GM12878 (cell line): Measurements from ENCODE around the gene C3orf70. TPM values are rescaled to one million over a fixed set of nuclear protein-coding genes. Genes with fewer than 3 reads are reported as not detected.

ENCODE experiments used
- ATAC-seq: fragments of 200-7000 bp; cut with Tn5 transposase; 3 replicates; pipeline ENCODE4 v1.9.1; 2020; ENCODE audit warnings: mild to moderate bottlenecking, moderate library complexity
- BruUV-seq: library from RNA; stranded (reverse); fragments of 400-500 nt; replicated peaks from 2 replicates; lab custom pipeline; 2021; lab: Mats Ljungman, UMichigan
- CTCF ChIA-PET: fragments of 300-600 bp; sonication (Branson Sonifier 250); formaldehyde crosslinking; extraction: SDS; loops from one replicate; lab custom pipeline; 2021; ENCODE audit warnings: inconsistent platforms; lab: Yijun Ruan, JAX
- POLR2A ChIA-PET: fragments of 350-600 bp; formaldehyde crosslinking; extraction: SDS; loops from one replicate; lab custom pipeline; 2021; ENCODE audit warnings: inconsistent platforms; lab: Charles Lee
- RAD21 ChIA-PET: fragments of 300-600 bp; sonication (Branson Sonifier 250); formaldehyde crosslinking; loops from one replicate; lab custom pipeline; 2023; ENCODE audit warnings: antibody characterized with exemption; ENCODE audit not compliant: unreplicated experiment; lab: Charles Lee
- SMC1A ChIA-PET: fragments of 300-600 bp; sonication (Branson Sonifier 250); formaldehyde crosslinking; loops from one replicate; lab custom pipeline; 2023; ENCODE audit not compliant: unreplicated experiment, uncharacterized antibody; lab: Charles Lee
- DNase-seq: peaks from one replicate; pipeline ENCODE4 v3.0.0-alpha.2; 2011; ENCODE audit warnings: low read depth, low spot score
- FAIRE-seq: peaks from 3 replicates; lab custom pipeline; 2011; peaks lifted over from hg19 to GRCh38; lab: Jason Lieb, UNC
- H2AFZ ChIP-seq: 2 replicates; pipeline ENCODE4 v1.6.0; 2011; ENCODE audit warnings: low read depth, low read length, control low read depth; ENCODE audit not compliant: control insufficient read depth
- H3K27ac ChIP-seq: 2 replicates; pipeline ENCODE4 v1.5.1; 2011; ENCODE audit warnings: control low read depth; ENCODE audit not compliant: control insufficient read depth, insufficient read depth
- H3K27me3 ChIP-seq, 2 experiments: replicated peaks in 1 of 2; 2 replicates each; pipeline versions ENCODE4 v1.6.0 to v1.6.1; 2011; ENCODE audit warnings: low read length in 1 of 2; ENCODE audit not compliant: control insufficient read depth in 2 of 2, insufficient read depth in 2 of 2
- H3K36me3 ChIP-seq, 2 experiments: 2 replicates each; pipeline ENCODE4 v1.5.1; 2011; ENCODE audit warnings: low read length in 1 of 2; ENCODE audit not compliant: control insufficient read depth in 2 of 2, insufficient read depth in 2 of 2
- H3K4me1 ChIP-seq: 2 replicates; pipeline ENCODE4 v1.6.1; 2011; ENCODE audit warnings: mild to moderate bottlenecking, low read length, moderate library complexity, mixed read lengths; ENCODE audit not compliant: control insufficient read depth, insufficient read depth
- H3K4me2 ChIP-seq: 2 replicates; pipeline ENCODE4 v1.6.0; 2011; ENCODE audit warnings: control low read depth; ENCODE audit not compliant: control insufficient read depth, insufficient read depth
- H3K4me3 ChIP-seq: fragments of 200-600 bp; sonication (generic); 2 replicates; pipeline ENCODE4 v1.5.1; 2016
- H3K79me2 ChIP-seq: 2 replicates; pipeline ENCODE4 v1.6.0; 2011; ENCODE audit warnings: low read length; ENCODE audit not compliant: control insufficient read depth, insufficient read depth
- H3K9ac ChIP-seq: 2 replicates; pipeline ENCODE4 v1.8.0; 2011; ENCODE audit warnings: low read length, control low read depth, mixed read lengths; ENCODE audit not compliant: control insufficient read depth, insufficient read depth
- H3K9me3 ChIP-seq: replicated peaks from 3 replicates; pipeline ENCODE4 v1.5.1; 2011; ENCODE audit warnings: mild to moderate bottlenecking, low read length; ENCODE audit not compliant: control insufficient read depth, insufficient read depth
- H4K20me1 ChIP-seq: 2 replicates; pipeline ENCODE4 v1.6.0; 2011; ENCODE audit not compliant: control insufficient read depth, insufficient read depth
- BMI1 ChIP-seq: fragments of 450-650 bp; IDR thresholded peaks from 2 replicates; pipeline ENCODE4 v1.6.1; 2016; ENCODE audit warnings: mild to moderate bottlenecking, moderate library complexity, borderline replicate concordance
- BRCA1 ChIP-seq: IDR thresholded peaks from 2 replicates; pipeline ENCODE4 v1.6.1; 2011; ENCODE audit warnings: low read depth, low read length, improper control_type of control experiment
- GATAD2B ChIP-seq: fragments of 450-650 bp; conservative IDR thresholded peaks from 2 replicates; pipeline ENCODE4 v1.6.1; 2017; ENCODE audit warnings: low read depth, mild to moderate bottlenecking, moderate library complexity
- HDAC2 ChIP-seq: fragments of 200-600 bp; sonication (generic); IDR thresholded peaks from 2 replicates; pipeline ENCODE4 v1.6.1; 2017
- MXI1 ChIP-seq: fragments of 150-350 bp; IDR thresholded peaks from 2 replicates; pipeline ENCODE4 v1.6.1; 2011; ENCODE audit warnings: low read depth, mild to moderate bottlenecking, inconsistent platforms, low read length, improper control_type of control experiment
- POLR2AphosphoS2 ChIP-seq: IDR thresholded peaks from 2 replicates; pipeline ENCODE4 v1.6.1; 2011; ENCODE audit warnings: low read depth, mild to moderate bottlenecking, low read length, improper control_type of control experiment, moderate library complexity
- SIX5 ChIP-seq: IDR thresholded peaks from 2 replicates; pipeline ENCODE4 v1.6.1; 2011; ENCODE audit warnings: mild to moderate bottlenecking, low read depth, low read length, moderate library complexity; ENCODE audit not compliant: severe bottlenecking
- STAT1 ChIP-seq: fragments of 450-650 bp; conservative IDR thresholded peaks from 2 replicates; pipeline ENCODE4 v1.6.1; 2014; ENCODE audit warnings: antibody characterized with exemption, mild to moderate bottlenecking
- ZNF622 ChIP-seq: fragments of 450-650 bp; IDR thresholded peaks from 2 replicates; pipeline ENCODE4 v1.6.1; 2017; ENCODE audit warnings: mild to moderate bottlenecking, inconsistent platforms
- ZSCAN29 ChIP-seq: fragments of 450-650 bp; IDR thresholded peaks from 2 replicates; pipeline ENCODE4 v1.6.1; 2017; ENCODE audit warnings: mild to moderate bottlenecking, moderate library complexity
- WGBS: methylation state at CpG from one replicate; pipeline ENCODE4 v1.1.6; 2016; ENCODE audit warnings: low lambda C conversion rate; ENCODE audit not compliant: insufficient replicate concordance, insufficient coverage; ENCODE audit errors: missing lambda C conversion rate; 5-methylcytosine and 5-hydroxymethylcytosine counted together
- in situ Hi-C: fragments of 300-500 bp; cut with MboI; formaldehyde crosslinking; loops from 9 replicates; pipeline ENCODE4 v1.14.3; 2018; ENCODE audit warnings: mixed read lengths
- intact Hi-C: fragments of 100-400 bp; cut with micrococcal nuclease; formaldehyde crosslinking; loops from one replicate; pipeline ENCODE4 v1.14.2; 2022; ENCODE audit not compliant: unreplicated experiment
- polyA plus RNA-seq, 11 experiments: library from polyadenylated mRNA; depleted of rRNA in 4 of 11; unstranded in 6 of 11; stranded (reverse) in 5 of 11; fragments of >200 nt; fragmentation: Nextera tagmentation in 4 of 11; fragmentation: Illumina TruSeq in 1 of 11; extraction: Ambion mirVana in 4 of 11; extraction: Trizol in 1 of 11; gene quantifications; 1 replicate in 1 of 11; 2 replicates in 10 of 11; pipeline versions ENCODE4 v1.2.1 to v1.2.3, GENCODE V29; 2011 to 2016; ENCODE audit warnings: inconsistent platforms in 2 of 11, missing spikeins in 2 of 11, low read depth in 1 of 11
- total RNA-seq, 4 experiments: library from RNA; depleted of rRNA in 3 of 4; stranded (reverse); fragments of >200 nt in 3 of 4; fragmentation: Illumina TruSeq in 1 of 4; extraction: Trizol in 1 of 4; gene quantifications; 2 replicates each; pipeline versions ENCODE4 v1.2.1 to v1.2.3, GENCODE V29; 2013 to 2021
- TF ChIP-seq, protein P1 (sequence below): fragments of 450-650 bp; IDR thresholded peaks from 2 replicates; pipeline ENCODE4 v1.6.1; 2016; ENCODE audit warnings: mild to moderate bottlenecking
- TF ChIP-seq, protein P2 (sequence below): IDR thresholded peaks from 2 replicates; pipeline ENCODE4 v1.6.1; 2011; ENCODE audit warnings: borderline replicate concordance, low read depth, mild to moderate bottlenecking, moderate library complexity, low read length; ENCODE audit not compliant: insufficient read depth, poor library complexity, severe bottlenecking

The C3orf70 gene
- total and polyA plus RNA-seq, 10 of the 15 experiments (the other 5 are each of a cell fraction or from before 2014, with no cell fraction given): 0.03 to 0.04 TPM; not detected in 8

DNA sequence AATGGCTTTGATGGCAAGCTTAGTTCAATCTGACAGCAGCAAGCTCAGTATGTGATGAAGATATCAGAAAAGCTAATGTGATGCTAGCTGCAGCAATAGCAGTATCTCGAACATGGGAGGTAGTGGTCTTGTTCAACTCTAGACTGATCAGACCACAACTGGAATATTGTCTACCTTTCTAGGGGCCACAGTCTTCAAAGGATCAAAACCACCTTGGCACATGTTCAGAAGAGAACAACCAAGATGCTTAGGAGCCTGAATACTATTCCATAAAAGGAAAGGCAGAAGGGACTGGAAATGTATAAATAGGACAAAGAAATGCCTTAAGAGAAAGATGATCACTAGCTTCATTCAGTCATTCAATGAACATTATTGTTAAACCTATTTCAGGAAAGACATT lies 2.3 kb downstream of the C3orf70 start:
- 76% methylated on average over 1 of the region's 1 CpG for WGBS
- ChIA-PET SMC1A (interaction anchor here (1.1 to 2.0 kb wide), 2 partner anchors 10 to 25 kb away, joined by 3 to 5 read pairs; no protein-coding TSS in a partner anchor), RAD21 (no interaction called here), POLR2A (no interaction called here), CTCF (interaction anchor here (0.6 to 0.9 kb wide), 2 partner anchors 14 to 101 kb away, joined by 3 read pairs; no protein-coding TSS in a partner anchor)
- H3K4me1 ChIP-seq: no peaks in the 10 kb centered on the region
- ATAC-seq (no peak), FAIRE-seq (no peak), DNase-seq (no peak)
- H4K20me1 ChIP-seq: no peaks in the 10 kb centered on the region
- no peak overlapping the region for H3K9ac ChIP-seq
- no TSS peak for BruUV-seq
- H3K27me3 ChIP-seq: peaks cover 5 to 20% of the 10 kb centered on the region in 2 experiments
- no peak overlapping the region for H3K27ac ChIP-seq
- H3K9me3 ChIP-seq: no peaks in the 10 kb centered on the region
- H3K4me3 ChIP-seq: no peak overlapping the region
- H3K79me2 ChIP-seq: no peaks in the 10 kb centered on the region
- no peak overlapping the region for H2AFZ ChIP-seq
- no peak overlapping the region for H3K4me2 ChIP-seq
- TF ChIP-seq, protein P1, sequence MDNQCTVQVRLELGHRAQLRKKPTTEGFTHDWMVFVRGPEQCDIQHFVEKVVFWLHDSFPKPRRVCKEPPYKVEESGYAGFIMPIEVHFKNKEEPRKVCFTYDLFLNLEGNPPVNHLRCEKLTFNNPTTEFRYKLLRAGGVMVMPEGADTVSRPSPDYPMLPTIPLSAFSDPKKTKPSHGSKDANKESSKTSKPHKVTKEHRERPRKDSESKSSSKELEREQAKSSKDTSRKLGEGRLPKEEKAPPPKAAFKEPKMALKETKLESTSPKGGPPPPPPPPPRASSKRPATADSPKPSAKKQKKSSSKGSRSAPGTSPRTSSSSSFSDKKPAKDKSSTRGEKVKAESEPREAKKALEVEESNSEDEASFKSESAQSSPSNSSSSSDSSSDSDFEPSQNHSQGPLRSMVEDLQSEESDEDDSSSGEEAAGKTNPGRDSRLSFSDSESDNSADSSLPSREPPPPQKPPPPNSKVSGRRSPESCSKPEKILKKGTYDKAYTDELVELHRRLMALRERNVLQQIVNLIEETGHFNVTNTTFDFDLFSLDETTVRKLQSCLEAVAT: no peak
- TF ChIP-seq ZNF622: no peak
- no peak for TF ChIP-seq POLR2AphosphoS2
- TF ChIP-seq HDAC2: no peak
- no peak for TF ChIP-seq MXI1
- TF ChIP-seq ZSCAN29: no peak
- TF ChIP-seq, protein P2, sequence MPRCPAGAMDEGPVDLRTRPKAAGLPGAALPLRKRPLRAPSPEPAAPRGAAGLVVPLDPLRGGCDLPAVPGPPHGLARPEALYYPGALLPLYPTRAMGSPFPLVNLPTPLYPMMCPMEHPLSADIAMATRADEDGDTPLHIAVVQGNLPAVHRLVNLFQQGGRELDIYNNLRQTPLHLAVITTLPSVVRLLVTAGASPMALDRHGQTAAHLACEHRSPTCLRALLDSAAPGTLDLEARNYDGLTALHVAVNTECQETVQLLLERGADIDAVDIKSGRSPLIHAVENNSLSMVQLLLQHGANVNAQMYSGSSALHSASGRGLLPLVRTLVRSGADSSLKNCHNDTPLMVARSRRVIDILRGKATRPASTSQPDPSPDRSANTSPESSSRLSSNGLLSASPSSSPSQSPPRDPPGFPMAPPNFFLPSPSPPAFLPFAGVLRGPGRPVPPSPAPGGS: no peak
- TF ChIP-seq BRCA1: no peak
- TF ChIP-seq GATAD2B: no peak
- TF ChIP-seq STAT1: no peak
- TF ChIP-seq SIX5: no peak
- no peak for TF ChIP-seq BMI1
- intact Hi-C loops: no loop called here
- in situ Hi-C loops: no loop called here
- no peaks in the 10 kb centered on the region for H3K36me3 ChIP-seq
